WTC11 (cell line): ENCODE measurements around the gene SLC1A3. TPM values are rescaled to one million over a fixed set of nuclear protein-coding genes. Genes with fewer than 3 reads are reported as not detected.
A peak's percentile ranks its signal among the peaks of the same experiment; 100 is the strongest.

Experiments
- ATAC-seq: fragments of 200-7000 bp; cut with Tn5 transposase; 2 replicates; pipeline ENCODE4 v1.10.0; 2021; ENCODE audit warnings: mild to moderate bottlenecking, moderate library complexity
- CTCF ChIA-PET: fragments of 300-600 bp; sonication (Branson Sonifier 250); formaldehyde crosslinking; loops from one replicate; lab custom pipeline; 2021; ENCODE audit warnings: antibody characterized with exemption; lab: Charles Lee
- POLR2A ChIA-PET: fragments of 350-600 bp; sonication (Branson Sonifier 250); formaldehyde crosslinking; loops from one replicate; lab custom pipeline; 2021; ENCODE audit warnings: antibody characterized with exemption; lab: Charles Lee
- DNase-seq: peaks from one replicate; pipeline ENCODE4 v3.0.0; 2021; ENCODE audit warnings: low spot score
- H3K27ac Mint-ChIP-seq: 2 replicates; pipeline ENCODE4 v1.8.0; 2021; ENCODE audit warnings: mixed read lengths
- H3K27me3 Mint-ChIP-seq: 2 replicates; pipeline ENCODE4 v1.8.0; 2021; ENCODE audit warnings: low read depth, mild to moderate bottlenecking, moderate library complexity, mixed read lengths
- H3K36me3 Mint-ChIP-seq: 2 replicates; pipeline ENCODE4 v1.8.0; 2021; ENCODE audit warnings: mixed read lengths
- H3K4me1 Mint-ChIP-seq: 2 replicates; pipeline ENCODE4 v1.8.0; 2022; ENCODE audit warnings: mixed read lengths
- H3K4me3 Mint-ChIP-seq: 2 replicates; pipeline ENCODE4 v1.8.0; 2021; ENCODE audit warnings: mild to moderate bottlenecking, moderate library complexity, mixed read lengths
- H3K9me3 Mint-ChIP-seq: 2 replicates; pipeline ENCODE4 v1.8.0; 2021; ENCODE audit warnings: mixed read lengths
- ATF1 ChIP-seq: sonication (generic); formaldehyde crosslinking; IDR thresholded peaks from 2 replicates; pipeline ENCODE4 v1.8.1; 2023; ENCODE audit warnings: mild to moderate bottlenecking, moderate library complexity, missing genetic modification reagents
- CBFB ChIP-seq: sonication (generic); formaldehyde crosslinking; IDR thresholded peaks from 2 replicates; pipeline ENCODE4 v1.8.1; 2022; ENCODE audit warnings: mild to moderate bottlenecking, low read depth, missing genetic modification reagents
- ELF4 ChIP-seq: sonication (generic); formaldehyde crosslinking; IDR thresholded peaks from 2 replicates; pipeline ENCODE4 v1.8.1; 2022; ENCODE audit warnings: low read depth, mild to moderate bottlenecking, moderate library complexity, missing genetic modification reagents
- EMX1 ChIP-seq: fragments of 250-450 bp; sonication (Bioruptor Pico); IDR thresholded peaks from 2 replicates; pipeline ENCODE4 v1.8.0; 2021; ENCODE audit warnings: mild to moderate bottlenecking
- KAT7 ChIP-seq: sonication (generic); formaldehyde crosslinking; IDR thresholded peaks from 2 replicates; pipeline ENCODE4 v1.8.1; 2023; ENCODE audit warnings: missing genetic modification reagents, mild to moderate bottlenecking, borderline replicate concordance
- NFATC4 ChIP-seq: fragments of 250-450 bp; sonication (Bioruptor Pico); IDR thresholded peaks from 2 replicates; pipeline ENCODE4 v1.9.0; 2021; ENCODE audit warnings: mild to moderate bottlenecking
- NR1H2 ChIP-seq: sonication (generic); formaldehyde crosslinking; IDR thresholded peaks from 2 replicates; pipeline ENCODE4 v1.9.0; 2021; ENCODE audit warnings: mild to moderate bottlenecking, moderate library complexity, missing genetic modification reagents
- SMAD3 ChIP-seq: sonication (generic); formaldehyde crosslinking; IDR thresholded peaks from 2 replicates; pipeline ENCODE4 v1.8.0; 2022; ENCODE audit warnings: missing genetic modification reagents, mild to moderate bottlenecking, borderline replicate concordance
- SOX15 ChIP-seq: fragments of 250-450 bp; sonication (Bioruptor Pico); IDR thresholded peaks from 2 replicates; pipeline ENCODE4 v1.9.0; 2021; ENCODE audit warnings: mild to moderate bottlenecking
- ZBTB21 ChIP-seq: sonication (generic); formaldehyde crosslinking; IDR thresholded peaks from 2 replicates; pipeline ENCODE4 v1.8.1; 2023; ENCODE audit warnings: mild to moderate bottlenecking, missing genetic modification reagents, borderline replicate concordance
- ZNF121 ChIP-seq: sonication (generic); formaldehyde crosslinking; IDR thresholded peaks from 2 replicates; pipeline ENCODE4 v1.8.0; 2023; ENCODE audit warnings: missing genetic modification reagents
- ZNF138 ChIP-seq: sonication (generic); formaldehyde crosslinking; conservative IDR thresholded peaks from 2 replicates; pipeline ENCODE4 v1.8.1; 2022; ENCODE audit warnings: mild to moderate bottlenecking, moderate library complexity, missing genetic modification reagents
- ZNF232 ChIP-seq: sonication (generic); formaldehyde crosslinking; IDR thresholded peaks from 2 replicates; pipeline ENCODE4 v1.8.0; 2022; ENCODE audit warnings: mild to moderate bottlenecking, missing genetic modification reagents
- ZNF416 ChIP-seq: fragments of 250-450 bp; sonication (Bioruptor Pico); IDR thresholded peaks from 2 replicates; pipeline ENCODE4 v1.9.0; 2021; ENCODE audit warnings: mild to moderate bottlenecking, inconsistent platforms
- ZNF423 ChIP-seq: fragments of 250-450 bp; sonication (Bioruptor Pico); IDR thresholded peaks from 2 replicates; pipeline ENCODE4 v2.1.2; 2022; ENCODE audit warnings: mild to moderate bottlenecking, moderate library complexity
- total RNA-seq: library from RNA; stranded (reverse); gene quantifications from 3 replicates; pipeline ENCODE4 v1.2.3, GENCODE V29; 2021
- TF ChIP-seq, protein P1 (sequence below): sonication (generic); formaldehyde crosslinking; IDR thresholded peaks from 2 replicates; pipeline ENCODE4 v1.8.0; 2022; ENCODE audit warnings: mild to moderate bottlenecking, missing genetic modification reagents
- TF ChIP-seq, protein P2 (sequence below): sonication (generic); formaldehyde crosslinking; IDR thresholded peaks from 2 replicates; pipeline ENCODE4 v1.8.1; 2022; ENCODE audit warnings: low read depth, missing genetic modification reagents, borderline replicate concordance
- TF ChIP-seq, protein P3 (sequence below): fragments of 250-450 bp; sonication (Bioruptor Pico); IDR thresholded peaks from 2 replicates; pipeline ENCODE4 v2.1.2; 2022; ENCODE audit warnings: mild to moderate bottlenecking, moderate library complexity
- TF ChIP-seq, protein P4 (sequence below): sonication (generic); formaldehyde crosslinking; IDR thresholded peaks from 2 replicates; pipeline ENCODE4 v1.8.1; 2022; ENCODE audit warnings: low read depth, mild to moderate bottlenecking, moderate library complexity, missing genetic modification reagents, borderline replicate concordance
- TF ChIP-seq, protein P5 (sequence below): sonication (generic); formaldehyde crosslinking; IDR thresholded peaks from 2 replicates; pipeline ENCODE4 v1.8.1; 2022; ENCODE audit warnings: missing genetic modification reagents, borderline replicate concordance
- TF ChIP-seq, protein P6 (sequence below): sonication (generic); formaldehyde crosslinking; IDR thresholded peaks from 2 replicates; pipeline ENCODE4 v1.8.1; 2023; ENCODE audit warnings: mild to moderate bottlenecking, missing genetic modification reagents, moderate library complexity

SLC1A3 gene
- total RNA-seq, 1 experiment from 2014 or later: 77.9 TPM

DNA sequence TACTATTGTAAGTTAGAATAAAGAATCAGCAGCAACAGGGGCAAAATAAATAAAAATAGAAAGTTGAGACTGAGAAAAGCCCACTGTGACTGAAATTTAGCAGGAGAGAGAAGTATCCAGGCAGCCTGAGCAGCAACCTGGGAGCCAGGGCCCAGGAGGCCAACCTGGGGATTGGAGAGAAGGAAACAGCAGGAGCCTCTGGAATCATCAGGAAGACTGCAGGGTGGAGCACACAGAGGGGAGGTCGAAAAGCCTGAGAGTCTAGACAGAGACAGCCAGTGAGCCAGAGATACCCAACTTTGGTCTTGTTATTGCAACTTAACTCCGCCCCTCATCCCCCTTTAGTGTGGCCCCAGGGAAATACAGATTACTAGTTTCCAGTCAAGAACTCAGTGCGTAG lies 98.6 kb downstream of the SLC1A3 start:
- POLR2A ChIA-PET: no interaction called here
- Mint-ChIP-seq H3K9me3 (peaks cover 17% of the 10 kb centered on the region), H3K4me1 (peaks cover 11% of the 10 kb centered on the region), H3K27ac (no peak overlapping the region), H3K36me3 (peaks cover 3% of the 10 kb centered on the region), H3K27me3 (peaks cover 5% of the 10 kb centered on the region; the same call in 1 of the 2 replicates), H3K4me3 (no peak overlapping the region)
- ATAC-seq (peak; percentile 84), DNase-seq (no peak)
- CTCF ChIA-PET: no interaction called here
- TF ChIP-seq ZNF121 (no peak), KAT7 (no peak), ATF1 (CRISPR knock-in tag) (no peak), ZNF138 (CRISPR knock-in tag) (no peak), SOX15 (CRISPR knock-in tag) (no peak)

DNA sequence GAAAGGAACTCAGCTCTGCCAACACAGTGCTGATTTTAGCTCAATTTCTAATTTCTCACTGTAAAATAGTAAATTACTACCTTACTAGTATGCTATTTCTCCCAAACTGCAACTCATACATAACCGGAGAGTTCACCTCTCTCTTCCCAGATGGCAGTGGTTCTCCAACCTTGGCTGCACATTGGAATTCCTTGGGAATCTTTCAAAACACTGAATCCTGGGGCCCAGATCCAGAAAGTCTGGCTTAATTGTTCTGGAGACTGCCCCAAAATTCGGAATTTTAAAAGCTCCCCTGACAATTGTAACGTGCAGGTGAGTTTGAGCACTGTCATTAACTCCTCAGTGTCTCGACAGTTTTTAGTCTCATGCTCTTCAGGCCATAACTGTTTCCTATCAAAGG lies 100.3 kb downstream of the SLC1A3 start:
- no peak for DNase-seq
- TF ChIP-seq ZNF423 (CRISPR knock-in tag): no peak
- no peak for TF ChIP-seq ZBTB21 (CRISPR knock-in tag)
- TF ChIP-seq, protein P1, sequence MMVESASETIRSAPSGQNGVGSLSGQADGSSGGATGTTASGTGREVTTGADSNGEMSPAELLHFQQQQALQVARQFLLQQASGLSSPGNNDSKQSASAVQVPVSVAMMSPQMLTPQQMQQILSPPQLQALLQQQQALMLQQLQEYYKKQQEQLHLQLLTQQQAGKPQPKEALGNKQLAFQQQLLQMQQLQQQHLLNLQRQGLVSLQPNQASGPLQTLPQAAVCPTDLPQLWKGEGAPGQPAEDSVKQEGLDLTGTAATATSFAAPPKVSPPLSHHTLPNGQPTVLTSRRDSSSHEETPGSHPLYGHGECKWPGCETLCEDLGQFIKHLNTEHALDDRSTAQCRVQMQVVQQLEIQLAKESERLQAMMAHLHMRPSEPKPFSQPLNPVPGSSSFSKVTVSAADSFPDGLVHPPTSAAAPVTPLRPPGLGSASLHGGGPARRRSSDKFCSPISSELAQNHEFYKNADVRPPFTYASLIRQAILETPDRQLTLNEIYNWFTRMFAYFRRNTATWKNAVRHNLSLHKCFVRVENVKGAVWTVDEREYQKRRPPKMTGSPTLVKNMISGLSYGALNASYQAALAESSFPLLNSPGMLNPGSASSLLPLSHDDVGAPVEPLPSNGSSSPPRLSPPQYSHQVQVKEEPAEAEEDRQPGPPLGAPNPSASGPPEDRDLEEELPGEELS (CRISPR knock-in tag): no peak
- TF ChIP-seq SMAD3 (CRISPR knock-in tag): no peak
- TF ChIP-seq, protein P2, sequence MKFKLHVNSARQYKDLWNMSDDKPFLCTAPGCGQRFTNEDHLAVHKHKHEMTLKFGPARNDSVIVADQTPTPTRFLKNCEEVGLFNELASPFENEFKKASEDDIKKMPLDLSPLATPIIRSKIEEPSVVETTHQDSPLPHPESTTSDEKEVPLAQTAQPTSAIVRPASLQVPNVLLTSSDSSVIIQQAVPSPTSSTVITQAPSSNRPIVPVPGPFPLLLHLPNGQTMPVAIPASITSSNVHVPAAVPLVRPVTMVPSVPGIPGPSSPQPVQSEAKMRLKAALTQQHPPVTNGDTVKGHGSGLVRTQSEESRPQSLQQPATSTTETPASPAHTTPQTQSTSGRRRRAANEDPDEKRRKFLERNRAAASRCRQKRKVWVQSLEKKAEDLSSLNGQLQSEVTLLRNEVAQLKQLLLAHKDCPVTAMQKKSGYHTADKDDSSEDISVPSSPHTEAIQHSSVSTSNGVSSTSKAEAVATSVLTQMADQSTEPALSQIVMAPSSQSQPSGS (CRISPR knock-in tag): no peak
- TF ChIP-seq EMX1 (CRISPR knock-in tag): no peak
- TF ChIP-seq, protein P3, sequence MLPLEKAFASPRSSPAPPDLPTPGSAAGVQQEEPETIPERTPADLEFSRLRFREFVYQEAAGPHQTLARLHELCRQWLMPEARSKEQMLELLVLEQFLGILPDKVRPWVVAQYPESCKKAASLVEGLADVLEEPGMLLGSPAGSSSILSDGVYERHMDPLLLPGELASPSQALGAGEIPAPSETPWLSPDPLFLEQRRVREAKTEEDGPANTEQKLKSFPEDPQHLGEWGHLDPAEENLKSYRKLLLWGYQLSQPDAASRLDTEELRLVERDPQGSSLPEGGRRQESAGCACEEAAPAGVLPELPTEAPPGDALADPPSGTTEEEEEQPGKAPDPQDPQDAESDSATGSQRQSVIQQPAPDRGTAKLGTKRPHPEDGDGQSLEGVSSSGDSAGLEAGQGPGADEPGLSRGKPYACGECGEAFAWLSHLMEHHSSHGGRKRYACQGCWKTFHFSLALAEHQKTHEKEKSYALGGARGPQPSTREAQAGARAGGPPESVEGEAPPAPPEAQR (CRISPR knock-in tag): no peak
- no peak for TF ChIP-seq CBFB (CRISPR knock-in tag)
- no peak for TF ChIP-seq ELF4 (CRISPR knock-in tag)
- TF ChIP-seq, protein P4, sequence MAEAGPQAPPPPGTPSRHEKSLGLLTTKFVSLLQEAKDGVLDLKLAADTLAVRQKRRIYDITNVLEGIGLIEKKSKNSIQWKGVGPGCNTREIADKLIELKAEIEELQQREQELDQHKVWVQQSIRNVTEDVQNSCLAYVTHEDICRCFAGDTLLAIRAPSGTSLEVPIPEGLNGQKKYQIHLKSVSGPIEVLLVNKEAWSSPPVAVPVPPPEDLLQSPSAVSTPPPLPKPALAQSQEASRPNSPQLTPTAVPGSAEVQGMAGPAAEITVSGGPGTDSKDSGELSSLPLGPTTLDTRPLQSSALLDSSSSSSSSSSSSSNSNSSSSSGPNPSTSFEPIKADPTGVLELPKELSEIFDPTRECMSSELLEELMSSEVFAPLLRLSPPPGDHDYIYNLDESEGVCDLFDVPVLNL (CRISPR knock-in tag): no peak
- TF ChIP-seq ZNF232 (CRISPR knock-in tag): no peak
- TF ChIP-seq SOX15 (CRISPR knock-in tag): no peak
- no peak for TF ChIP-seq ZNF416 (CRISPR knock-in tag)
- TF ChIP-seq, protein P5, sequence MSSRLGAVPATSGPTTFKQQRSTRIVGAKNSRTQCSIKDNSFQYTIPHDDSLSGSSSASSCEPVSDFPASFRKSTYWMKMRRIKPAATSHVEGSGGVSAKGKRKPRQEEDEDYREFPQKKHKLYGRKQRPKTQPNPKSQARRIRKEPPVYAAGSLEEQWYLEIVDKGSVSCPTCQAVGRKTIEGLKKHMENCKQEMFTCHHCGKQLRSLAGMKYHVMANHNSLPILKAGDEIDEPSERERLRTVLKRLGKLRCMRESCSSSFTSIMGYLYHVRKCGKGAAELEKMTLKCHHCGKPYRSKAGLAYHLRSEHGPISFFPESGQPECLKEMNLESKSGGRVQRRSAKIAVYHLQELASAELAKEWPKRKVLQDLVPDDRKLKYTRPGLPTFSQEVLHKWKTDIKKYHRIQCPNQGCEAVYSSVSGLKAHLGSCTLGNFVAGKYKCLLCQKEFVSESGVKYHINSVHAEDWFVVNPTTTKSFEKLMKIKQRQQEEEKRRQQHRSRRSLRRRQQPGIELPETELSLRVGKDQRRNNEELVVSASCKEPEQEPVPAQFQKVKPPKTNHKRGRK (CRISPR knock-in tag): no peak
- TF ChIP-seq NR1H2: no peak
- TF ChIP-seq, protein P6, sequence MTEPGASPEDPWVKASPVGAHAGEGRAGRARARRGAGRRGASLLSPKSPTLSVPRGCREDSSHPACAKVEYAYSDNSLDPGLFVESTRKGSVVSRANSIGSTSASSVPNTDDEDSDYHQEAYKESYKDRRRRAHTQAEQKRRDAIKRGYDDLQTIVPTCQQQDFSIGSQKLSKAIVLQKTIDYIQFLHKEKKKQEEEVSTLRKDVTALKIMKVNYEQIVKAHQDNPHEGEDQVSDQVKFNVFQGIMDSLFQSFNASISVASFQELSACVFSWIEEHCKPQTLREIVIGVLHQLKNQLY (CRISPR knock-in tag): no peak
- TF ChIP-seq NFATC4 (CRISPR knock-in tag): no peak
- TF ChIP-seq, all 79 proteins: peak for 0
- peaks cover 11% of the 10 kb centered on the region for H3K4me1 Mint-ChIP-seq
- H3K9me3 Mint-ChIP-seq: peaks cover 17% of the 10 kb centered on the region
- H3K27ac Mint-ChIP-seq: no peak overlapping the region
- peaks cover 3% of the 10 kb centered on the region for H3K36me3 Mint-ChIP-seq
- CTCF ChIA-PET: interaction anchor here (1.3 to 2.1 kb wide), 2 partner anchors 10 to 17 kb away, joined by 4 to 8 read pairs; no protein-coding TSS in a partner anchor
- no peak for ATAC-seq
- H3K4me3 Mint-ChIP-seq: no peak overlapping the region
- POLR2A ChIA-PET: no interaction called here
- peaks cover 2% of the 10 kb centered on the region; the same call in 1 of the 2 replicates for H3K27me3 Mint-ChIP-seq
